ENCODE data around the gene TRAPPC2B.

The TRAPPC2B gene

GRCh38 chr19:57362997-57363687, at the start of gene TRAPPC2B, which contains the start of gene ZNF547:
Gene TRAPPC2B, plus strand, starts transcription at chr19:57363551. Its CDS starts 1,283 bp downstream, at chr19:57364834.
Gene ZNF547, plus strand, starts transcription at chr19:57363551. Its CDS starts 5,005 bp downstream, at chr19:57368556.
- peak; percentile 99 for DNase-seq (ENCODE audit: low read depth)

- no peak for DNase-seq (ENCODE audit: low read depth)
Measured at GRCh38 chr19:57314146-57314545, 49.2 kb upstream of the TRAPPC2B start.

- no peak for DNase-seq (ENCODE audit: low read depth)
Measured at GRCh38 chr19:57317503-57317902, 45.8 kb upstream of the TRAPPC2B start.

GRCh38 chr19:57319869-57320179, 43.5 kb upstream of the TRAPPC2B start:
- no peak for DNase-seq (ENCODE audit: low read depth)

GRCh38 chr19:57320180-57321084, 42.9 kb upstream of the TRAPPC2B start, which contains the start of gene ZNF543:
Gene ZNF543, plus strand, starts transcription at chr19:57320472. Its CDS starts 382 bp downstream, at chr19:57320854.
- DNase-seq (ENCODE audit: low read depth) = peak; percentile 94

- DNase-seq (ENCODE audit: low read depth) = no peak
Measured at GRCh38 chr19:57321116-57321515, 42.2 kb upstream of the TRAPPC2B start.

- no peak for DNase-seq (ENCODE audit: low read depth)
Measured at GRCh38 chr19:57321751-57322150, 41.6 kb upstream of the TRAPPC2B start.

GRCh38 chr19:57324992-57325391, 38.4 kb upstream of the TRAPPC2B start:
- no peak for DNase-seq (ENCODE audit: low read depth)

- no peak for DNase-seq (ENCODE audit: low read depth)
Measured at GRCh38 chr19:57327993-57328392, 35.4 kb upstream of the TRAPPC2B start.

GRCh38 chr19:57334191-57334590, 29.2 kb upstream of the TRAPPC2B start:
- peak; percentile 47 for DNase-seq (ENCODE audit: low read depth)

GRCh38 chr19:57338877-57339276, 24.5 kb upstream of the TRAPPC2B start:
- no peak for DNase-seq (ENCODE audit: low read depth)

GRCh38 chr19:57342582-57342981, 20.8 kb upstream of the TRAPPC2B start:
- no peak for DNase-seq (ENCODE audit: low read depth)

- no peak for DNase-seq (ENCODE audit: low read depth)
Measured at GRCh38 chr19:57348136-57348535, 15.2 kb upstream of the TRAPPC2B start.

- peak; percentile 96 for DNase-seq (ENCODE audit: low read depth)
Measured at GRCh38 chr19:57350877-57351805, 12.2 kb upstream of the TRAPPC2B start, which contains the start of gene ZNF304. Gene ZNF304, plus strand, starts transcription at chr19:57351271. Its CDS starts 394 bp downstream, at chr19:57351665.

GRCh38 chr19:57351867-57352266, 11.5 kb upstream of the TRAPPC2B start:
- DNase-seq (ENCODE audit: low read depth) = no peak

GRCh38 chr19:57355916-57356315, 7.4 kb upstream of the TRAPPC2B start:
- DNase-seq (ENCODE audit: low read depth) = no peak

- DNase-seq (ENCODE audit: low read depth) = no peak
Measured at GRCh38 chr19:57357406-57357805, 5.9 kb upstream of the TRAPPC2B start.

GRCh38 chr19:57359300-57359699, 4.1 kb upstream of the TRAPPC2B start:
- no peak for DNase-seq (ENCODE audit: low read depth)

GRCh38 chr19:57362419-57362818, 932 bp upstream of the TRAPPC2B start:
- DNase-seq (ENCODE audit: low read depth) = no peak

- DNase-seq (ENCODE audit: low read depth) = peak; percentile 10
Measured at GRCh38 chr19:57363688-57364181, 384 bp downstream of the TRAPPC2B start.

- DNase-seq (ENCODE audit: low read depth) = no peak
Measured at GRCh38 chr19:57366776-57367175, 3.4 kb downstream of the TRAPPC2B start.

- no peak for DNase-seq (ENCODE audit: low read depth)
Measured at GRCh38 chr19:57374179-57374578, 10.8 kb downstream of the TRAPPC2B start.

Data from amniotic epithelial cell (primary cell).